ENCODE measurements around the gene APLP2.

The APLP2 gene

DNA sequence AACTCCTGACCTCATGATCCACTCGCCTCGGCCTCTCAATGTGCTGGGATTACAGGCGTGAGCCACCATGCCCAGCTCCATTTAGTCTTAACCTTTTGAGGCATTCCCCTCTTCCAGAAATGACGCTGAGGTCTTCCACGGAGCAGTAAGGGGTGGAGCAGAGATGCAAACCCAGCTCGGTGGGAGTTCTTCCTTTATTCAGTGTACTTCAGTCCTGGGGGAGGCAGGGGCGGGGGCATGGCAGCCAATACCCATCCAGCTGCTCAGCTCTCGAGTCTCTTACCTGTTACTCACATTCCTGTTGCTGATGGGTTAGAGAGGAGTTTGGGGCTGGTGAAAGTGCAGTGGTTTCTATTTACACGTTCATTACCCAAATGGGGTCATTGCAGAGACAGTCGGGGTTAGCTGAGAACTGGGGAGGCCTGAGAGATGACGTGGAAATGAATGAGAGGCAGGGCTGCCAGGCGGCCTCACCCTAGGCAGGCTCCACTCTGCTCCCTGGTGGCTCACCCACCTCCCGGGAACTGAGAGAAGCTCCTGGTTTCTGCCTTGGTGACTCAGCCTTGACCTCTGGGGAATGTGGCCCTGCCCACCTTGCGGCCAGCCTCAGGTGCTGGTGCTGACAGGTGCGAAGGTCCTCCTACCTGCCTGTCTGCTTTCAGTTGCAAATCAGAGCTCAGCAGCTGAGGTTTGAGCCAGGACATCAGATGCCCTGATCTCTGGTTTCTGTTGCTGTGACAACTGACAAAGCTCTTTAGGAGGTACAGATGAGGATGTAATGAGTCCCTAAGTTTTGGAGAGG, 76.5 kb downstream of the APLP2 start:
- no peak for DNase-seq (ENCODE audit: low read depth)

DNA sequence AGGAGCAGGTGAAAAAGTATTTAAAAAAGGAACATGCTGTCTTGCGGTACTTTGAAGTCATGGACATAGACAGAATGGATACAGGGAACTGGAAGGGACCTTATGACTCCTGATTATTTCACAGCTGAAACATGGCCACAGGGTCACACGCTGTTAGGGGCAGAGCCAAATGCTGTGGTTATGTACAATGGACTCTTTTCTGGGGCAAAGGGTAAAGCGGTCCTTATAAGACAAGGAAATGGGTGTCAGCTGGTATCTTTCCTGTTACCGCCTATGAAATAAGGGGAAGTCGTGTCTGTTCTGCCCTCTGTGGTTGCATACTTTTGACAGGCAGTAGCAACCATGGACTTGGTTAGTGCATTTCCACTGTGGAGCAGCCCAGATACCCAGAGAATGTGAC, 77.1 kb downstream of the APLP2 start:
- no peak for DNase-seq (ENCODE audit: low read depth)

DNA sequence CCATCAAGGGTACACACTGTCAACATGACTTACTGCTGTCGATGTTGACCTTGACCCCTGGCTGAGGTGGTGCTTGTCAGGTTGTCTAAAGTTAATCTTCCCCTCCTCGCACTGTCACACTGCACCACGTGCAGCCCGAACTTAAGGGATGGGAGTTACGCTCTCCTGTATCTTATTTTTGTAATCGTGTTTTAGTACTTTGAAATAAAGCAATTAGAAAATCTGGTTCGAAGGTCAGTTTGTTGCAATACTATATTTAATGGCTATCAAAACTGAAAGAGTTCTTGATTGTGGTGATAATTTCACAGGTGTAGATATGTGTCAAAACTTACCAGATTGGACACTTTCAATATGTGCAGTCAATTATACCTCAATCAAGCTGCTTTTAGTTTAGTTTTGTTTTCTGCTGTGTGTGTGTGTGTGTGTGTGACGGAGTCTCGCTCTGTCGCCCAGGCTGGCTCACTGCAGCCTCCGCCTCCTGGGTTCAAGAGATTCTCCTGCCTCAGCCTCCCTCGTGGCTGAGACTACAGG, 79.2 kb downstream of the APLP2 start:
- DNase-seq (ENCODE audit: low read depth), result no peak

DNA sequence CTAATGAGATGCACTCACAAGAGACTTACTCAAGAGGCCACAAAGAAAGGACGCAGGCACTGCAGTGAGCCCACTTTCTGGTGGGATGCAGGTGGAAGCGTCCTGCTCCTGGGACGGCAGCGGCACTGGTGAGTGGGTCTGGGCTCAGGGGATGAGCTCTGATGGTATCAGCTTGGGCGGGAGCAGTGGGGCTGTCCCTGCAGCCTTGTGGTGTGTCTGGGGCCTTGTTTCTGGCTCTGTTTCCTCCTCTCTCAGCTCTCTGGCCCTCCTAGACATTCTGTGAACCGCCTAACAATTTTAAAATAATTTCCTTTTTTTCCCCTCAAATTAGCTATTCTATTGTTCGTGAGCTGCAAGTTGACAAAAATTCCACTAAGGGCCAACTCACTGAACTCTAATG, 81.1 kb downstream of the APLP2 start:
- no peak for DNase-seq (ENCODE audit: low read depth)

DNA sequence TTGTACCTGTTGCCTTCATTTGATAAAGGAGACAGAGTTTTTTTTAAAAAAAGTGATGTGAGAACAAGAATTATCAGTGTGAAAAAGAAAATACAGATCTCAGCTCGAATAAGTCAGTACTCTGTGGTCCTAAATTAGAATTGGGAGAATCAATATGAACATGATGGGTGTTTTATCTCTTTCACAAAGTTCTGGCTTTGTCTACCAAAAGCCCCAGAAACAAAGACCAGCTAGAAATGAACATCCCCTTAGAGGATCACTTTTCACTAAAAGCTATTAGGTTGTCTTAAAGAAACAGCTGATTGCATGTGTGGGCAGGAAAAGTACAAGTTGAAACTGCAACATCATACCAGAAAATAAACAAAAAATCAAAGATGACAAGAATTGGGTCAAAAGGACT, 81.5 kb downstream of the APLP2 start:
- no peak for DNase-seq (ENCODE audit: low read depth)

DNA sequence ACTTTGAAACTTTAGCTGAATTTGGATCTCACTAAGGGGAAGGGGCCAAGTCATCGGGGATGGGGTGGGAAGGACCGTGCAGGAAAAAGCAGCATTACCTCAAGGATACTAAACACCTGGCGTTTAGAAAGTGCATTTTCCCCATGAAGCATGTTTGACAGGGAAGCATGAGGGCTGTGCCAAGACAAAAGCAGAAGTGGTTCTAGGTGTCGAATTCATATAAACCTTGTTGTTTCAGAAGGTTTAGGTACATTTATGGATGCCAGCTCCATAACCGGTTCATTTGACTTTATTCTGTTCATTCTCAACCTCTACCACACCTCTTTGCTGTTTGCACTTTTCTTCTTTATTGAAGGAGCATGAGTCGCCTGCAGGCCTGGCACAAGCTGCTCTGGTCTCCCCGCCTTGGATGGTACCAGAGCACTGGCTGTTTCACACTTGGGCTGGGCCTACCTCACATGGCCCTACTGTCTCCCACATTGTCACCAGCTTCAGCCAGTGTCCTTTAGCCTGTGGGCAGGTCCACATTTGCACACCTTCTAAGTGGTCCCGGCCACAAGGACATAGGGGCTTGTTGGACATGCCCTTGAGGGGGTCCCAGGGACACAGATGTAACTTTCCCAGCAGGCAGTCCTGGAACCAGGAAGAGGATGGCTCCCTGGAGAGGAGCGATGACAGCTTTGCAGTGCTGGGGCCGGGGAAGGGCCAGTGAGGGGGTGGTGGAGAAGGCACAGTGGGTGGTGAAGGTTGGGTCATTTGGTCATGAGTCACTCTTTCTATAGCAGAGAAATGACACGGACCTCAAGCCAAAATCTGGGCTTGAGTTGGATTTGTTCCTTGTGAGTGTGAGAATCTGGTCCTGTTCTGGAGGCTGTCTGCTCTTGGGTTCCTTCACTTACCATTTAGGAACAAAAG, 86.7 kb downstream of the APLP2 start:
- DNase-seq (ENCODE audit: low read depth), result no peak

DNA sequence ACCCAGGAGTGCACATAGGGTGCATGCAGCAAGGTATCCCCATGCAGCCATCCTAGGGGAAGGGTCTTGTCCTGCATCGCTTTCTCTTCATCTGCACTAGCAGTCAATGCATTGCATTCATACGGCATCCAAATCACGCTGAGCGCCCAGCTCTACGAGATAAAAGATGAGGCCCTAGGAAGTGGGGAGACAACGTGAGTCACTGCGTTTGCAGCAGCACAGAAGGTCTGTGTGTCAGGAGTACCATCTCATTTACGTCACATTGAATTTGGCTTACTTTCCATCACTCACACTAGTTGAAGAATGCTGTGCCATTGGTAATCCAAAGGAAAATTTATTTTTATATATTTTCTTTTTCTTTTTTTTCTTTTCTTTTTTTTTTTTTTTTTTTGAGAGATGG, 87.4 kb downstream of the APLP2 start:
- DNase-seq (ENCODE audit: low read depth), result no peak

DNA sequence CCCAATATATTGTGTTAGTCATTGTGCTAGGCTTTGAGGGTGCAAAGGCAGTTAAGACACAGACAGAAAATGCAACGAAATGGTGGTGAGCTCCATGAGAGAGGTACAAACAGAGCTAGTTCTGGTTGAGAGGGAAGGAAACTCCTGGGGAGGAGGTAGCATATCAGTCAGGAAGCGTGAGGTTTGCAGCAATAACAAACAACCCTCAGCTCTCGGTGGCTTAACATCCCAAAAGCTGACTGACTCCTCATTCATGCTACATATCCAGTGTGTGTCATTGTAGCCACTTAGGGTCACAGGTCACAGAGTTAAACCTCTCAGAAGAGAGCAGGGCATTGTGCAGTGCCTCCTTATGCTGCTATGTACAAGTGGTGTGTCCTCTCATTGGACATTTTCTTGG, 88.1 kb downstream of the APLP2 start:
- no peak for DNase-seq (ENCODE audit: low read depth)

DNA sequence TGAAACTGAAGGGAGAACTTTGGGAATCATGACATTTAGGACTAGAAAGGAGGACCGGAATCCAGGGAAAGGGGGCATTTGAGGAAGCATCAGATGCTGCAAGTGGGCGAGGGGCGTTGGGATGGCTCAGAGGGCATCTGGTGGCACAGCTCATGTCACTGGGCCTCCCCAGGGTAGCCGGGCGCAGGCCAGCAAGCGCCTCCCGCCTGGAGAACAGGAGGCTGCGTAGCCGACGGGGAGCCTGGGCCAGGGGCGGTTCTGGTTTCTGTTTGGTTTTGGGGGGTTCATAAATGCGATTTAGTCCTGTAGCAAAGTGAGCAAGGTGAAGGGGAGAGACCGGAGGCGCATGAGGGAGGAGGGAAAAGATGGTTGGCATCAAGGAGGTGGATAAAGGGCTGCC, 89.4 kb downstream of the APLP2 start:
- DNase-seq (ENCODE audit: low read depth), result no peak

DNA sequence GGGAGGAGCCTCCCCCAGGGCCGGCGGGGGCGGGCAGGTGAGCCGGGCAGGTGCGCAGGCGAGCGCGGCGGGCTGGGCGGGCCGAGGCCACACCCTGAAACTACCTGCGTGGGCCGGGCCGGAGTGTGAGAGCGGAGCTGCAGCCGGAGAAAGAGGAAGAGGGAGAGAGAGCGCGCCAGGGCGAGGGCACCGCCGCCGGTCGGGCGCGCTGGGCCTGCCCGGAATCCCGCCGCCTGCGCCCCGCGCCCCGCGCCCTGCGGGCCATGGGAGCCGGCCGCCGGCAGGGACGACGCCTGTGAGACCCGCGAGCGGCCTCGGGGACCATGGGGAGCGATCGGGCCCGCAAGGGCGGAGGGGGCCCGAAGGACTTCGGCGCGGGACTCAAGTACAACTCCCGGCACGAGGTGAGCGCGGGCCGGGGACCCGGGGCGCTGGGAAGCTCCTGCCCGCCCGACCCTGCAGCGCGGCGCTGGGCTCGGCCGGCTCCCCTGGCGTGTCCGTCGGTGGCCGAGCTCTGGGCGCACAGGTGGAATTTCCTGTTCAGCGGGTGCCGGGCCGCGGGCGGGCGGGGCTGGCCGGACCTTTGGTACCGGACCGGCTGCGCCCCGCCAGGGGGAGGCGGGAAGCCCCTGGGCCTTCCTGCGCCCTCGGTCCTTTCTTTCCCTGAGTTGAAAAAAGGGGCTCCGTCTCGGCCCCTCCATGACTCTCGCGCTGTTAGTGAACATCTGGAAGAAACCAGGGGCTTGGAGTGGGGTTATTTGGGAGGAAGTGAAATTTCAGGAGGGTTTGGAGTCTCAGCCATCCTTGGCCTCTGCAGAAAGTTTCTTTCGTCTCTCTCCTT, 90.2 kb downstream of the APLP2 start, which contains the start of gene ST14:
Gene ST14 (plus strand): TSS at position 126 of the 841 bp plus-strand sequence. CDS start 198 bp downstream, at position 324.
- DNase-seq (ENCODE audit: low read depth), result no peak

DNA sequence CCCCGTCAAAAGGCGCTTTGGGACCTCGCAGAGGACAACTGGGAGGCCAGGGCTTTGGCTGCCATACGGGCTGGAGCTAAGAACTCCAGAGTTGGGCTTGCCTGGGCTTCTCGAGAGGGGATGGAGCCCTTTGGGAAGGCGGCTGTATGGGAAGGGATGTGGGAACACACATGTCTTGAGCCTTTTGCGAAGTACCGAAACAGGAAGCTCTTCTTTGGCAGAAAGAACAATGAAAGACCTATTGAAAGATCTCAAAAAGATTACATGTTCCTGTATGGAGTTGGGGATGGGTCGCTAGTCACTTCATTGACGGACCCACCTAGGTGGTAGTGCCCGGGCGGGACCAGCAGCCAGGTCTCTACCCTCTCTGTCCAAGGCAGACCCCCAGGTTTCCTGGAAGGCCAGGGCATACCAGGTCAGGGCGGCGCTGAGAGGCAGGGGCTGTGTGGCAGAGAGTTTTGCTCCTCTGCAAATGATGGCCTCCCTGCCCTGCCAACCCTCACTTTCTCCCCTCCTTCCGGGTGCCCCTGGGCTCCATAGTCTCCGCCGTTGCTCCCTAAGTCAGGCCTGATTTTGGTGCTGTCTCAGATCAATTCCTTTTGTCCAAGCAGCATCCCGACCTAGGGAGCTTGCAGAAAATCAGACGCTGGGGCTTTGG, 90.9 kb downstream of the APLP2 start:
- DNase-seq (ENCODE audit: low read depth), result no peak

DNA sequence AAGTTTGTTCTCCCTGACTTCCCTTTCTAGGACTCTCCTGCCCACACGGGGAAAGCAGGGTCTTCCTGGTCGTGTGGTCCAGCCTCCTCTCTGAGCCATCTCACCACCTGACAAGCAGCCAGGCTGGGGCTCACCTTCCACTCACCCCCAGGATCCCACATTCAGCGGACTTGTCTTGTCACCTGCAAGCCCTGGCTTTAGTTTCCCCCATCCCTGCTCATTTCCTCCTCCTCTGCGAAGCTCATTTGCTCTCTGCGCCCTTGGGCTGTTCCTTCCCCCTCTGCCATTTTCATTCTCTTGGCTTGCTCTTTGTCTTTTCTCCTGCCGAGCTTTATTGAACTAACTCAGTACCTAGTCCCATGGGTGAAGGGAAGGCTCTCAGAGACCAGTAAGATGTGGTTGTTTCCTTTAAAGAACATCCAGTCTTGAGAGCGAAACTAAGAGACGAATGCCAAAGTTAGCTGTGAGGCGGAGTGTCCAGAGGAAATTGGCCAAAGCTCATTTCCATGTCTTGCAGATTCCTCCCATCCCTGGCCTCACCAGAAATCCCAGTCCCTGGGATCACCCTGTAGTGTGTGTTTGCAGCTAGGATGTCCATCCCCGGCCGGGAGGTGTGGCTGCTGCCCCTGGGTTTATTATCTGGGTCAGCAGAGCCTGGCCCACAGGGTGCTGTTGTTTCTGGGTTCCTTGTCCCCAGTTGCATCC, 91.9 kb downstream of the APLP2 start:
- DNase-seq (ENCODE audit: low read depth), result no peak

DNA sequence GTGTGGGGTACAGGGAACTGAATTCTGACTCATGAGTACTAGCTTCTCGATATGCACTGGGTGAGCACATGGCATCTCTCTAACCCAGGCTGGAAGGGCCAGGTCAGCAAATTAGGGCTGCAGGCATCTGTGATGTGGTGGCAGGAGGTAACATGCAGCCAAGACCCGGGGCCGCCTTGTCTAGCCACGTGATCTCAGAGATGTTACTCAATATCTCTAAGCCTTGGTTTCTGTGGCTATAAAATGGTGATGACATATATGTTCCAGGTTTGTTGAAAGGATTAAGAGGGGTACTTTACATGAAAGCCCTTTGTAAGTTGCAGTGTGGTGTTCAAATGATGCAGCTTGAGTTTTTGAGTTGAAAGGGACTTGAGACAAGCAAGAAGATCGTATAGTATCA, 93.0 kb downstream of the APLP2 start:
- DNase-seq (ENCODE audit: low read depth), result no peak

DNA sequence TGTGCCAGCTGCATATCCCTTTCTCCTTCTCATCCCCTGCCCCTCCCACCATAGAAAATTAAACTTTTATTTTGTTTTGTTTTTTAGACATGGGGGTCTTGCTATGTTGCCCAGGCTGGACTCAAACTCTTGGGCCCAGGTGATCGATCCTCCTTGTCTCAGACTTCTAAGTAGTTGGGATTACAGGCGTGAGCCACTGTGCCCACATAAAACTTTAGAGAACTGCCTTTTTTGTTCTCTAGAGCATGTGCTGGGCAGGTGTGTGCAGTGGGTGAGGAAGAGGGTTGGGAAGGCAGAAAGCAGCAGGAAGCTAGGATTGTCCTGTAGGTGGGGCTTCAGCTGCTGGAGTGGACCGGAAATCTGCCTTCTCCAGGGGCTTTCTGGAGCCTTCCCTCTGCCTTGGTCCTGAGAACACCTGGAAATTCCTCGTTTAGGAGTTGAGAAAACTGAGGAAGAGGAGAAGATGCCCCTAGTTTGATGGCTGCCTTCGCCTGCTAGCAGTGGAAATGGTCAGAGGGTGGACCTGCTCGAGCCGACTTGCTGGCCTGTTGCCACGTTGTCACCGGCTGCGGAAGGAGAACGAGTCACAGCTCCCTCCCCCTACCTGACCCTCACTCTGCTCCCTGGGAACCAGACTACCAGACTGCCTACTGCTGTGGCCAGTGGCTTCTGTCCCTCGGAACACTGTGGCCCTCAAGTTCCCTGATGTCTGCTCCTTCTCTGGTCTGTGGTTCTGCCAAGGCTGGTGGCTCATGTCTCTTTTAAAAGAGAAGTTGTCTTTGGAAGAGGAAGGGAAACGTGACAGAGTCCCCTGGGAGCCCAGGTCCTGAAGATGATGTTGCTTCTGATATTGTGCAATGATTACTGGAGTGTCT, 93.9 kb downstream of the APLP2 start:
- DNase-seq (ENCODE audit: low read depth), result no peak

DNA sequence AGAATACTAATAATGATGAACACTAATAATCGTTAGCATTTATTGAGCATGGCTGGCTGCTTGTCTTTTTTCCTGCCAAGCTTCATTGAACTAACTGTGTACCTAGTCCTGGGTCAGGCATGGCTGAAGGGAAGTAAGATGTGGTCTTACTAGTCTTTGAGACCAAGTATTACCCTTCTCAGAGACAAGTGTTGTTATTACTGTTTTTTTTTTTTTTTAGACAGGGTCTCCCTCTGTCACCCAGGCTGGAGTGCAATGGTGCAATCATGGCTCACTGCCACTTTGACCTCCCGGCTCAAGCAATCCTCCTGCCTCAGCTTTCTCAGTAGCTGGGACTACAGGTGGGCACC, 94.5 kb downstream of the APLP2 start:
- no peak for DNase-seq (ENCODE audit: low read depth)

DNA sequence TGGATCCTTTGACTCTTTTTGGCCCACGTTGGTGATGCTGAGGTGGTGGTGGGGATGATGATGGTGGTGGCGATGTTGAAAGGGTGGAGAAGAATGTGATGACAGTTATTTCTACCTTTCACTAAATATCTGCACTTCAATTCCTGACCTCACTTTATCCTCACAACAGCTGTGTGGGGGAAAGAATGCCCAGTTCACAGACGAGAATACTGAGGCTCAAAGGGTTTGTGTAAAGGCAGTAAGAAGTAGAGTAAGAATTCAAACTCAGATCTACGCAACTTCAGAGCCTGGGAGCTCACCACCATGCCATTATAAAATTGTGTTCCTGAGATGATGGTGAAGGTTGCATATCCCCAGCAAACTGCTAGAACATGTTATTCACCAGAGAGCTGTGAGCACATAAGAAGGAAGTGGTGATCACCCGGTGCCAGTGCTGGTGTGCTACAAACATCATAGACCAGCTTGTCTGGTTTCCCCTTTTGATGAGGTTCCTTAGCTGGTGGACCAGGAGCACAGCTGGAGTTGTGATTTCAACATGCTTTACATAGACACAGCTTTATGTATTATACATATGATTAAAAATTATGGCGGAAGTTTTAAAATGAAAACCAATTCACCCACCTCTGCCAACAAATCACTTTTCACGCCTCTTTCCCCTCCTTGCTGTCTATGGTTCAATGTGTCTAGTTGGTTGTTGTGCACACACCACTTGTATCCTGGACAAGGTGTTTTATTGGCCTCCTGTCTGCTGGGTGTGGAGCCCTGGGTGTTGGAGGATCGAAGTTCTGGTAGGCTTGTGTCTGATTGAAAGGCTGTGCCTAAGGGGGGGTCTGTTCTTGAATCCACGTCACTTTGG, 96.1 kb downstream of the APLP2 start:
- DNase-seq (ENCODE audit: low read depth), result no peak

DNA sequence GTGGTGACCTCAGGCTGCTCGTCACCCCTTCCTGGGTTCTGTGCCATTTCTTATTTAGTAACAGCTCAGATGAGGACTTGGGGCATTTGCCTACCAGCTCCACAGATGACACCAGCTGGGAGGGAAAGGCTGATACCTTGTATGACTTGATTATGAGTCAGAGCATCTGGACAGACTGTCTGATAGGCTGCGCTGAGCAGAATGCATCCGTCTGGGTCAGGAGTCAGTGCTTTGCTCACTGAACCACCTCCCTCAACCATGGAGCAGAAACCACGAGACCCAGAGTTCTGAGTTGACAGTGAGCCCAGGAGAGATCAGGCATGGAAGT, 96.7 kb downstream of the APLP2 start:
- DNase-seq (ENCODE audit: low read depth), result no peak

DNA sequence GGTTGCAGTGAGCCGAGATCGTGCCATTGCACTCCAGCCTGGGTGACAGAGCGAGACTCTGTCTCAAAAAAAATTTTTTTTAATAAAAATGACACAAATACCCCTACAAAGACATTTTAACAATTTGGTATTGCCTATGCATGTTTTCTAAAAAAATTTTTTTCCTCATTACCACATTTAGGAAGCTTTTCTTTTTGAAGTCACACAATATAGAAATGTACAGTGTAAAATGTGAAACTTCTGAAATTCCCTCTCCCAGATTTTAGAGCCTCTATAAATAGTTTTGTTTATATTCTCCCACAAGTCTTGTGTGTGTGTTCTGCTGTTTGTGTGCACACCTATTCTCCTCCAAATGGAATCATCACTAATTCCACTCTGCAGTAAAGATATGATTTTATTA, 97.5 kb downstream of the APLP2 start:
- DNase-seq (ENCODE audit: low read depth), result no peak

DNA sequence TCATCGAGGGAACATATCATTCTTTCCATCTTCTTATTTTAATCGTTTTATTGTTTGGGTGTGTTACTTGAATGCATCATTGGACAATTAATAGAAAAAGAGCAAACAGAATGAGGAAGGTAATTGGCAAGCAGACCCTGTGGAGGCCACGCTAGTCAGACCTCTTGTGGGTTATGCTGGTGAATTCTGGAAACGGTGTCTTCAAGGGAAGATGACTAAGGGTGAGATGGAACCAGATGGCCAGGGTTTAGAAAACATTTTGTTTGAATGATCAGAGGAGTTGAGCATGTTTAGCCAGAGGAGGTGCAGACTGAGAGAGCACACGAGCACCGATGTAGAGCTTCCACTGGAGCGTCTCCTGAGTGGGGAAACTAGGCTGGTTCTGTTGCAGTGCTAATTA, 98.4 kb downstream of the APLP2 start:
- no peak for DNase-seq (ENCODE audit: low read depth)

Measured in T follicular helper cell (primary cell).